NCI-H1436 treated with DMSO at 0.1 percent for 48 hours (cell line): ENCODE data around the gene DNAJC1.
"Not testable (repeated sequence)": the region's sequence is repeated elsewhere in the genome, so short reads cannot be mapped to it uniquely, and the experiment has no call there.

ENCODE experiments used
- DNase-seq: peaks from one replicate; lab custom pipeline; 2025; lab: John Stamatoyannopoulos, UW

Gene DNAJC1

GRCh38 chr10:21826725-21827124 is 176.8 kb downstream of the DNAJC1 start:
- DNase-seq, result no peak

GRCh38 chr10:21825345-21825744 is 178.2 kb downstream of the DNAJC1 start:
- DNase-seq, result no peak

- no peak for DNase-seq
Measured at GRCh38 chr10:21824409-21824808, 179.1 kb downstream of the DNAJC1 start.

- no peak for DNase-seq
Measured at GRCh38 chr10:21823617-21824016, 179.9 kb downstream of the DNAJC1 start.

- not testable (repeated sequence) for DNase-seq
Measured at GRCh38 chr10:21822273-21822672, 181.3 kb downstream of the DNAJC1 start.

GRCh38 chr10:21820952-21821351 is 182.6 kb downstream of the DNAJC1 start:
- DNase-seq, result no peak

GRCh38 chr10:21818416-21818815 is 185.1 kb downstream of the DNAJC1 start:
- not testable (repeated sequence) for DNase-seq

- DNase-seq, result no peak
Measured at GRCh38 chr10:21814866-21815265, 188.7 kb downstream of the DNAJC1 start.

GRCh38 chr10:21813946-21814345 is 189.6 kb downstream of the DNAJC1 start:
- DNase-seq, result no peak

GRCh38 chr10:21811245-21811585 is 192.3 kb downstream of the DNAJC1 start:
- no peak for DNase-seq

- no peak for DNase-seq
Measured at GRCh38 chr10:21810582-21811244, 192.8 kb downstream of the DNAJC1 start.

- DNase-seq, result no peak
Measured at GRCh38 chr10:21808550-21808949, 195.0 kb downstream of the DNAJC1 start.

GRCh38 chr10:21807180-21807579 is 196.3 kb downstream of the DNAJC1 start:
- DNase-seq, result no peak

- DNase-seq, result no peak
Measured at GRCh38 chr10:21803374-21803773, 200.2 kb downstream of the DNAJC1 start.

- DNase-seq, result no peak
Measured at GRCh38 chr10:21801609-21802008, 201.9 kb downstream of the DNAJC1 start.

- DNase-seq, result no peak
Measured at GRCh38 chr10:21797984-21798765, 205.4 kb downstream of the DNAJC1 start.

- DNase-seq, result no peak
Measured at GRCh38 chr10:21797533-21797932, 206.0 kb downstream of the DNAJC1 start.

GRCh38 chr10:21791276-21791675 is 212.3 kb downstream of the DNAJC1 start:
- no peak for DNase-seq

GRCh38 chr10:21776883-21777282 is 226.6 kb downstream of the DNAJC1 start:
- no peak for DNase-seq

- no peak for DNase-seq
Measured at GRCh38 chr10:21771219-21771618, 232.3 kb downstream of the DNAJC1 start.

GRCh38 chr10:21769041-21769440 is 234.5 kb downstream of the DNAJC1 start:
- no peak for DNase-seq

GRCh38 chr10:21764466-21765189 is 238.9 kb downstream of the DNAJC1 start:
- DNase-seq, result no peak

GRCh38 chr10:21760332-21760731 is 243.2 kb downstream of the DNAJC1 start:
- no peak for DNase-seq
